HG02759 (cell line): ENCODE data around the gene POLA2.
A peak's percentile ranks its signal among the peaks of the same experiment; 100 is the strongest.
"Not testable (repeated sequence)": the region's sequence is repeated elsewhere in the genome, so short reads cannot be mapped to it uniquely, and the experiment has no call there.

Experiments used
- ATAC-seq: cut with Tn5 transposase; IDR thresholded peaks from one replicate; pipeline ENCODE4 v1.9.1; 2021; ENCODE audit warnings: mild to moderate bottlenecking, moderate library complexity; ENCODE audit not compliant: unreplicated experiment

POLA2 gene, protein sequence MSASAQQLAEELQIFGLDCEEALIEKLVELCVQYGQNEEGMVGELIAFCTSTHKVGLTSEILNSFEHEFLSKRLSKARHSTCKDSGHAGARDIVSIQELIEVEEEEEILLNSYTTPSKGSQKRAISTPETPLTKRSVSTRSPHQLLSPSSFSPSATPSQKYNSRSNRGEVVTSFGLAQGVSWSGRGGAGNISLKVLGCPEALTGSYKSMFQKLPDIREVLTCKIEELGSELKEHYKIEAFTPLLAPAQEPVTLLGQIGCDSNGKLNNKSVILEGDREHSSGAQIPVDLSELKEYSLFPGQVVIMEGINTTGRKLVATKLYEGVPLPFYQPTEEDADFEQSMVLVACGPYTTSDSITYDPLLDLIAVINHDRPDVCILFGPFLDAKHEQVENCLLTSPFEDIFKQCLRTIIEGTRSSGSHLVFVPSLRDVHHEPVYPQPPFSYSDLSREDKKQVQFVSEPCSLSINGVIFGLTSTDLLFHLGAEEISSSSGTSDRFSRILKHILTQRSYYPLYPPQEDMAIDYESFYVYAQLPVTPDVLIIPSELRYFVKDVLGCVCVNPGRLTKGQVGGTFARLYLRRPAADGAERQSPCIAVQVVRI

DNA sequence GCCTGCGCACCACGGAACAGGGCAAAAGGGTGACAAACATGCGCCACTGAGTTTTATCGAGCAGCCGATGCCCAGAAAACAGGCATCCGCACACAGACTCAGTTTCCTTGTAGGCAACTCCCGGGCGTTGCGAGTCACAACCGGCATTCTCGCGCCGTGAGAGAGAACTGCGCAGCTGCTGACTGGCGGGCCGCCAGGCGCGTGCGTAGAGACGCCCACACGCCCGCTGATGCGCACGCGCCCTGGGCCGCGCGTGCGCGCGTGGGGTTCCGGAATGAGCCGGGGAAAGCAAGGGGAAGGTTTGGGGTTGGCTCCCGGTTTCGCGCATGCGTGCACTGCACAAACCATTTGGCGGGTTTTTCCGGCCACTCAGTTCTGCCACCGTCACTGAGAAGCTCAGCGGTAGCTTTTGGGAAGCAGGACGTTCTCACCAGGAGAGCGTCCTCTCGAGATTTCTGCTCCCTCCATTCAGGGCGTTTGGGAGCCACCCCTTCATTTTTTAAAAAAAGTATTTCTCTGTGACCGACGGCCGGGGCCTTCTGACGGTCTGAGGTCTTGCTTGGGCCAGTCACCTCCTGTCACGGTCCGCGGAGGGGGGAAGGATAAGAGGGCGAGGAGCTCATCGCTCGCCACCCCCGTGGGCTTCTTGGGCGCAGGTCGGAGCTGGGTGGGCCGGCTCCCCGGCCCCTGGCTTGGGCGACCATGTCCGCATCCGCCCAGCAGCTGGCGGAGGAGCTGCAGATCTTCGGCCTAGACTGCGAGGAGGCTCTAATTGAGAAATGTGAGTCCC lies at the start of gene POLA2:
TSS of gene POLA2 (plus strand) at position 372 of the 790 bp plus-strand sequence. CDS start at position 703, 331 bp downstream.
- peak; percentile 86 for ATAC-seq

DNA sequence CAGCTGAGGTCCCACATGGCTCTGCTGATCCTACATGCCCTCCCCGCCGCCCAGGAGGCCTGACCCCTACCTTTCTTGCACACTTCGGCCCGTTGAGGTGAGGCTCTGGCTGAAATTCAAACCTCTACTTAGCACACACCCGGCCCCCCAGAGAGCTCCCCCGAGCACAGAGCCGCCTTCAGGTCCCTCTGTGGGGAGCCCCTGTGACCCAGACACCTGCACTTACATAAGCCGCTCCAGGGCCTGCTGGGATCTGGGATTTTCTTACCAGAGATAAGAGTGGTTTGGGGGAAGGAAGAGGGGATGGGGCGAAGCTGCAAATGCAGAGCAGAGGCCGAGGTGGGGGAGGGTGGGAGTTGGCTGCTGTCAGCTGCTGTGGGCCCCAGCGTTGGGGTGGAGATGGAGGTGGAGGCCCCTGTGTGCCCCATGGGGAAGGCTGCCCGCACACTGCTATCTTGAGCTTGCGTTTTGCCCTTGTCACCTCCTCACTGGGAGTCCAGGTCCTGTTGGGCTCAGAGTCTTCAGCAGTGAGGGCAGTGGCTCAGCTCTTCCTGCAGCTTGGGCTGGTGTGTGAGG lies 49.4 kb upstream of the POLA2 start:
- no peak for ATAC-seq

GRCh38 chr11:65213322-65214211 lies 48.2 kb upstream of the POLA2 start:
- no peak for ATAC-seq

- no peak for ATAC-seq
These were observed 47.4 kb upstream of the POLA2 start for GRCh38 chr11:65214212-65214845.

DNA sequence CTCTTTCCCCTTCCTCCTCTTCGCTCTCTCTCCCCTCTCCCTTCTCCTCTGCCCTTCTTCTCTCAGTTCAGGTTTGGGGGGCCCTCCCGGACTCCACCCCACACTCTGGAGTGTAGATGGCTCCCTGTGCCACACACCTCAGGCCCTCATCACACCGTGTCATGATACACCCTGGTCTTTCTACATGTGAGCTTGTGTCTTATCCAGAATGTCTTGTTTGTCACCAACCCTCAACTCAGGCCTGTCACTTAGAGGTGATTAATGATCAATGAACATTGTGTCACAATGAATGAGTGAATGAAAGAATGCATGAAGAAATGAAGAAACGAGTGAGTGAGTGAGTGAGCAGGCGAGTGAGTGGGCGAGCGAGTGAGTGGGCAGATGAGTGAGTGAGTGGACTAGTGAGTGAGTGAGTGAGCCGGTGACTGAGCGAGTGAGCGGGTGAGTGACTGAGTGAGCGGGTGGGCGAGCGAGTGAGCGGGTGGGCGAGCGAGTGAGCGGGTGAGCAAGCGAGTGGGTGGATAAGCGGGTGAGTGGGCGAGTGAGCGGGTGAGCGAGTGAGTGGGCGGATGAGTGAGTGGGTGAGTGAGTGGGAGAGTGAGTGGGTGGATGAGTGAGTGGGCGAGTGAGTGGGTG lies 46.2 kb upstream of the POLA2 start:
- ATAC-seq: no peak

DNA sequence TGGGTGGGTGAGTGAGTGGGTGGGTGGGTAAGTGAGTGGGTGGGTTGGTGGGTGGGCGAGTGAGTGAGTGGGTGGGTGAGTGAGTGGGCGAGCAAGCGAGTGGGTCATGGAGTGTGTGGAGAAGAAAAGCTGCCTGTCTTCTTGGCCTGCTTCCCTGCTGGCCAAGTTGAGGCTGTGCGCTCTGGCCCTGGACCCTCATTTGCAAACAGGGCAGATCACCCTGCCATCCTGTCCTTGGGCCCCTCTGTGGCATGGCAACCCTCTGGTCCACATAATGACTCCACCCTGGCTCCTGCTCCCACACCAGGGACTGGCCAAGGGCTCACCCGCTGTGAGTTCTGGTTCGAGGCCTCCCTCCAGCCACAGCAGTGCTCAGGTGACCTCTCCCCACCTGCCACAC lies 44.9 kb upstream of the POLA2 start:
- no peak for ATAC-seq

DNA sequence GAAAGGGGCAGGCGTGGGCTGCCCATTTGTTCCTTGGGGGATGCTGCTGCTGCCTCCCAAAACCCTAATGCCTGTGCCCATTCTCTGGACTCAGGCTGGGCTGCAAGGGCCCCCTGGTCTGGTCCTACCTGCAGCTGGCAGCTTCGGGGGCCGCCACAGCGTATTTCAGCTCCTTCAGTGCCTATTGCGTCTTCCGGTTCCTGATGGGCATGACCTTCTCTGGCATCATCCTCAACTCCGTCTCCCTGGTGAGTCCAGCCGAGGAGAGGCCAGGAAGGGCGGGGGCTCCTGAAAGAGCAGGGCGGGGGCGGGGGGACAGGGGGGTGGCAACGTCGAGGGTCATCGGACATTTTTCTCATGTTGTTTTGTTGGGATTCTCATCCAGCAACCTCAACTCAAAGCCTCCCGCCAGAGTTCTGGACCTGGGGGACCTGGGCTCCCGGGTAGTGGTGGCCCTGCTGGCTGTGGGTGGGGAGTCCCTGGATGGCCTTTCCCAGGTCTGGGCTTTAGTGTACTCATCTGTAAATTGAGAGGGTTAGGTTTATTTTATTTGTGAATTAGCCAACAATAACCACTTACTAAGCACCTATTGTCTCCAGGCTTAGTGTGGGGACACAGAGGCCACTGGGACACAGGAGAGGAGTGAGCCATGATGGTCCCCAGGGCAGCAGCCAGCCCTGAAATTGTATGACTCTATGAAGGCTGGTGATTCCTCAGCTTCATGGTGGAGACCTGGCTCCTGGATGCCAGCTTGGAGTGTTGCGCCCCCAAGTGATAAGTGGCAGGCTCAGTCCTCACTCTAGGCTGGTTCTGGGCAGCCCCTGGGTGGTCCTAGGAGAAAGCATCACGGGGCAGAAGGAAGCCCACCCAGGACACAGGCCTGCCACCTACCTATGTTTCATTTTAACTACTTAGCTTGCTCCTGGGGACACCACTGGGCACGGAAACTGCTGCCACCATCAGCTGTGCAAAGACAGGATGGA lies 44.0 kb upstream of the POLA2 start:
- ATAC-seq: no peak

GRCh38 chr11:65218446-65218845 lies 43.3 kb upstream of the POLA2 start:
- no peak for ATAC-seq

DNA sequence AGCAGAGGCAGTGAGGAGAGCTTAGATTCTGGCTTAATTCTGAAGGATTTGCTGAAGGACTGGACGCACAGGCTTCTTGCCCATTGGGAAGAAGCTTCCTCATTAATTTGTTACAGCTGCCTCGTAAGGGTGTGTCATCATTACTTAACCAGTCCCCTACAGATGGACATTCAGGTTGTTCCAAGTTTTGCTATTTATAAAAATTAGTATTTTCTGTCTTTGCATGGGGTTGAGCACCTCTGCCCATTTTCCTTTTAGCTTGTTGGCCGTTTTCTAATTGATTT lies 41.9 kb upstream of the POLA2 start:
- no peak for ATAC-seq

DNA sequence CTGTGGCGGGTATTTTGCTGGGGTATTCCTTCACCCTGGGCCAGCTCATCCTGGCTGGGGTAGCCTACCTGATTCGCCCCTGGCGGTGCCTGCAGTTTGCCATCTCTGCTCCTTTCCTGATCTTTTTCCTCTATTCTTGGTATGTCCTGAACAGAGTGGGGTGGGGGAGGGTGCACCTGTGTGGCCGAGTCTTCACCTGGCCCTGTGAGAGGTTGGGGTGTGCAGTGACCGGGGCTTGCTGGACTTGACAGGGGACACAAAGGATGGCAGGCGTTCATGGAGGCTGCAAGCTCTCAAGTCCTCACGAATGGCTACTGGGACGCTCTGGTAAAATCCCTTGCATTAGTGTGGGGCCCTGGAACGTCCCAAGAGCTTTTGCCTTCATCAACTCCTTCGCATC lies 40.7 kb upstream of the POLA2 start:
- no peak for ATAC-seq

GRCh38 chr11:65223011-65223410 lies 38.8 kb upstream of the POLA2 start:
- ATAC-seq: no peak

DNA sequence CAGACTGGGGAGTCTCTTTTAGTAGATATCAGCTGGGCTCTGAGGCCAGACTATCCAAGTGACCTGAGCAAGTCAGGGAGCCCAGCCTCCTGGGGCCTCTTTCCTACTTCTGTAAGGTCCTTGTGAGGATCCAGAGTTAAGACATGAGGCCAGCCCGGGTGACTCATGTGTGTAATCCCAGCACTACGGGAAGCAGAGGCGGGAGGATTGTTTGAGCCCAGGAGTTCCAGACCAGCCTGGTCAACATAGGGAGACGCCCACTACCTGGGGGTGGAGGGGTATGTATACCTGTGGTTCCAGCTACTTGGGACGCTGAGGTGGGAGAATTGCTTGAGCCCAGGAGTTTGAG lies 36.9 kb upstream of the POLA2 start:
- ATAC-seq: no peak

DNA sequence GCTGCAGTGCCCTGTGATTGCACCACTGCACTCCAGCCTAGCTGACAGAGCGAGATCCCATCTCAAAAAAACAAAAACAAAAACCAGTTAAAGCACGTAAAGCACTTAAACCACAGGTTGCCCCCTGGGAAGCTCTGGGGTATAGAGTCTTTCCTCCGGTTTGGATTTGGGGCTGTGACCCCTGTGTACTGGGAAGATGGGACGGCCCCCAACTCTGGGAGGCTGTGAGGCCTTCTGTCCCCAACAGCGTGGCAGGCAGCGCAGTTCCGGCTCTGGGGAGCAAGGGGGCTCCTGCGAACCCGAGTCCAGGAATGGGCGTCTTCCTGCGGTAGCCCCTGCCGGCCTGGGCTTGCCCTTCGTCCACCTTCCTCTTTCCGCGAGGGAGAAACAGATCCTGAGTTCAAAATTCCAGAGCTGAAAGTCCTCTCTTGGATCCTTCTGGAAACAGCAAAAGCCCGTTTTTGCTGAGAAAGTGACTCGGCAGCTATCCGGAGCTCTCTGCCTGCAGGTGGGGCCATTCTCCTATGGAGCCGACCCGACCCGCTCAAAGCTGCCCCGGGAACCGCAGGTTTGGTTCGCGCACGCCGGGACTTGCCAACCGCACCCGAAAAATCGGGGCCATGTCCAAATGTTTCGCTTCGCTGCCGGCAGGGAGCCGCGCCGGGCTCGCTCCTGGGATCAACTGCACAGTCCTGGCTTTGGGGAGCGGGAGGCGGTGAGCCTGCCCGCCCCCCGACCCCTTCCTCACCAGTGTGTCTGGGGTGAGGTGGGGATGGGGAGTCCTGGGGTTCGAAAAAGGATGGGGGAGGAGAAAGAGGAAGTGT lies 36.3 kb upstream of the POLA2 start:
- no peak for ATAC-seq

DNA sequence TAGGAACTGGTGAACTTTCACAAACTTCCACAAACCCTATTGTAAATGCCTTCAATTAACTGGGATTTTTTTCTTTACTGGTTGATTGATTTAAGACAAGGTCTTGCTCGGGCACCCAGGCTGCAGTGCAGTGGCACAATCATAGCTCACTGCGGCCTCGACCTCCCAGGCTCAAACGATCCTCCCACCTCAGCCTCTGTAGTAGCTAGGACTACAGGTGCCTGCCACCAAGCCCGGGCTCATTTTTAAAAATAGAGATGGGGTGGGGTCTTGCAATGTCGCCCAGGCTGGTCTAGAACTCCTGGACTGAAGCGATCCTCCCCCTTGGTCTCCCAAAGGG lies 35.7 kb upstream of the POLA2 start:
- ATAC-seq: no peak

- no peak for ATAC-seq
These were observed 33.9 kb upstream of the POLA2 start for GRCh38 chr11:65227879-65228278.

- ATAC-seq: no peak
These were observed 25.3 kb upstream of the POLA2 start for GRCh38 chr11:65236194-65237059.

DNA sequence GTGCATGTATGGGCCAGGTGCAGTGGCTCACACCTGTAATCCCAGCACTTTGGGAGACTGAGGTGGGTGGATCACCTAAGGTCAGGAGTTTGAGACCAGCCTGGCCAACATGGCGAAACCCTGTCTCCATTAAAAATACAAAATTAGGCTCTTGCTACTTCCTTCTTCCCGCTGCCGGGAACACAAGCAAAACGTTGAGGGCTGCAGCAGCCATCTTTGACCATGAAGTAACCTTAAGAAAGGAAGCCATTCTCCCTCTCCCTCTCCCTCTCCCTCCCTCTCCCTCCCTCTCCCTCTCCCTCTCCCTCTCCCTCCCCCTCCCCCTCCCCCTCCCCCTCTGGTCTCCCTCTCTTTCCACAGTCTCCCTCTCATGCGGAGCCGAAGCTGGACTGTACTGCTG lies 23.5 kb upstream of the POLA2 start:
- ATAC-seq: not testable (repeated sequence)
